ENCODE results near the gene DONSON. TPM values are rescaled to one million over a fixed set of nuclear protein-coding genes. Genes with fewer than 3 reads are reported as not detected.

The DONSON gene
- total and polyA plus RNA-seq, 2 of the 8 experiments (the other 6 are each of a cell fraction or from before 2014, with no cell fraction given), result 21.9 to 32.5 TPM

DNA sequence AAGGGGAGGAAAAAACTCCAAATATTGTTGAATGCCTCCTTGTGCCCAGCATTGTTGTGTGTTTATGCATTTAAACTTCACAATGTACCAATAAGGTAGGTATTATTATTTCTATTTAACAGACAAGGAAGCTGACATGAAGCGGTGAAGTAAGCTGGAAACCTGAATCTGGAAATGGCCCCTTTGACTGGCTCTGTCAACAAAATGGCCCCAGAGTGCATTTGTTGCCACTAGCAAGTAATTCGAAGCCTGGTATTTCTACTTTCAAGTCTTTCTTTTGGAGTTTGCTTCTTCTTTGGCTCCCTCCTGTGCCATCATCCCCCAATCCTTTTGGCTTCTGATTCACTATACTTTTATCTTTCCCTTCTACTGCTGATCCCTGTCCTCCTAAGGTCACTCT is 29.9 kb upstream of the DONSON start:
- Histone ChIP-seq H3K4ac (replicated peaks; ENCODE audit: insufficient read length, low read depth, low read length) (no peak overlapping the region), H2BK15ac (ENCODE audit: low read length) (no peak overlapping the region), H3K9ac (replicated peaks in 1 of 4; ENCODE audit: extremely low read depth in 1 of 4, low read depth in 3 of 4, low read length in 3 of 4) (no peak overlapping the region), H2AK5ac (ENCODE audit: low read depth, low read length) (no peak overlapping the region), H4K8ac (ENCODE audit: extremely low read depth, insufficient read depth, low read length) (no peak overlapping the region), H3K56ac (replicated peaks; ENCODE audit: insufficient read length, low read depth, low read length) (no peak overlapping the region), H4K20me1 (replicated peaks in 1 of 2; ENCODE audit: control insufficient read depth in 1 of 2, insufficient read depth in 2 of 2, low read length in 2 of 2) (no peaks in the 10 kb centered on the region), H3K79me1 (ENCODE audit: low read depth, low read length) (no peaks in the 10 kb centered on the region), H3K23ac (ENCODE audit: insufficient read length) (no peak overlapping the region), H2BK12ac (ENCODE audit: low read depth, low read length) (no peak overlapping the region), H3K4me1 (replicated peaks in 1 of 4; ENCODE audit: control insufficient read depth in 3 of 4, insufficient read depth in 4 of 4, low read length in 3 of 4) (no peaks in the 10 kb centered on the region), H3K18ac (ENCODE audit: extremely low read depth, low read length) (no peak overlapping the region), H2AFZ (ENCODE audit: low read length) (no peak overlapping the region), H3K23me2 (ENCODE audit: low read depth, low read length) (no peaks in the 10 kb centered on the region), H3K4me3 (ENCODE audit: extremely low read depth in 1 of 4, insufficient read depth in 2 of 4, low read depth in 3 of 4, low read length in 4 of 4) (no peak overlapping the region), H4K5ac (ENCODE audit: insufficient read length, low read depth, low read length) (peak overlapping the region; percentile 6), H4K91ac (replicated peaks; ENCODE audit: insufficient read length, low read length) (no peak overlapping the region), H2BK5ac (ENCODE audit: low read depth, low read length) (no peak overlapping the region), H3K79me2 (ENCODE audit: control insufficient read depth in 1 of 2, insufficient read depth in 2 of 2, low read length in 2 of 2) (no peaks in the 10 kb centered on the region), H2BK20ac (ENCODE audit: low read length) (no peak overlapping the region), H3K9me3 (ENCODE audit: insufficient read depth in 2 of 2, low read depth in 1 of 2, low read length in 1 of 2) (no peaks in the 10 kb centered on the region), H3K14ac (ENCODE audit: insufficient read length) (no peak overlapping the region), H3K27me3 (replicated peaks in 1 of 4; ENCODE audit: control insufficient read depth in 3 of 4, extremely low read depth in 1 of 4, insufficient read depth in 3 of 4, low read length in 3 of 4) (no peaks in the 10 kb centered on the region), H2BK120ac (replicated peaks; ENCODE audit: low read depth, low read length) (no peak overlapping the region), H3K36me3 (ENCODE audit: control insufficient read depth in 2 of 4, insufficient read depth in 4 of 4, low read length in 3 of 4) (no peaks in the 10 kb centered on the region; a peak in 1 of 8 replicates), H3K27ac (ENCODE audit: low read depth, low read length) (no peak overlapping the region), H3K4me2 (ENCODE audit: insufficient read depth in 1 of 2, low read depth in 2 of 2, low read length in 2 of 2) (no peak overlapping the region; a peak in 2 of 4 replicates)
- FAIRE-seq (no peak), DNase-seq (ENCODE audit: low read depth in 1 of 2, low spot score in 2 of 2) (no peak)
- ChIA-PET POLR2A (ENCODE audit: partially characterized antibody) (no interaction called here), CTCF (ENCODE audit: partially characterized antibody) (interaction anchor here (2.7 kb wide), 1 partner anchor 12 kb away, joined by 8 read pairs; no protein-coding TSS in a partner anchor)
- TF ChIP-seq RBBP5 (IDR thresholded peaks at IDR 0.05; ENCODE audit: borderline replicate concordance, low read depth, low read length), result no peak
- TF ChIP-seq, protein P1, sequence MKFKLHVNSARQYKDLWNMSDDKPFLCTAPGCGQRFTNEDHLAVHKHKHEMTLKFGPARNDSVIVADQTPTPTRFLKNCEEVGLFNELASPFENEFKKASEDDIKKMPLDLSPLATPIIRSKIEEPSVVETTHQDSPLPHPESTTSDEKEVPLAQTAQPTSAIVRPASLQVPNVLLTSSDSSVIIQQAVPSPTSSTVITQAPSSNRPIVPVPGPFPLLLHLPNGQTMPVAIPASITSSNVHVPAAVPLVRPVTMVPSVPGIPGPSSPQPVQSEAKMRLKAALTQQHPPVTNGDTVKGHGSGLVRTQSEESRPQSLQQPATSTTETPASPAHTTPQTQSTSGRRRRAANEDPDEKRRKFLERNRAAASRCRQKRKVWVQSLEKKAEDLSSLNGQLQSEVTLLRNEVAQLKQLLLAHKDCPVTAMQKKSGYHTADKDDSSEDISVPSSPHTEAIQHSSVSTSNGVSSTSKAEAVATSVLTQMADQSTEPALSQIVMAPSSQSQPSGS (IDR thresholded peaks at IDR 0.05; ENCODE audit: low read length), result no peak
- no peak for TF ChIP-seq CREB1 (IDR thresholded peaks at IDR 0.05)
- peak; percentile 91 for TF ChIP-seq YY1 (IDR thresholded peaks at IDR 0.05; ENCODE audit: low read depth, low read length)
- 96% methylated on average over 2 of the region's 2 CpGs; no CpG with 5 or more reads in 1 of the 2 experiments for WGBS, 2 experiments (ENCODE audit: extremely low coverage in 1 of 2, insufficient coverage in 1 of 2, insufficient read length in 1 of 2, insufficient replicate concordance in 2 of 2, low coverage in 1 of 2, low lambda C conversion rate in 2 of 2, missing lambda C conversion rate in 1 of 2)
